Measurements from ENCODE around the gene IL11. TPM values are rescaled to one million over a fixed set of nuclear protein-coding genes. Genes with fewer than 3 reads are reported as not detected.

The IL11 gene
- polyA plus RNA-seq, 2 of the 4 experiments (the other 2 are of a cell fraction) = 52.4 to 100.0 TPM

- H3K9me3 ChIP-seq = no peaks in the 10 kb centered on the region
- CTCF ChIA-PET = interaction anchor here (0.7 to 2.5 kb wide), 4 partner anchors 10 to 283 kb away, joined by 4 to 17 read pairs (median 5); partner anchors contain the start of gene TMEM238
- FAIRE-seq = no peak
- peak overlapping the region; percentile 65 for H3K4me2 ChIP-seq
- peaks cover 87% of the 10 kb centered on the region for H3K4me1 ChIP-seq
- 3% methylated on average over 23 of the region's 31 CpGs for WGBS (ENCODE audit: missing lambda C conversion rate)
- POLR2A ChIA-PET = interaction anchor here (1.0 to 1.1 kb wide), 3 partner anchors 8 to 225 kb away, joined by 3 to 7 read pairs (median 3); partner anchors contain the start of genes FIZ1 and TMEM238
- peak; percentile 25 to 35 for ATAC-seq
- DNase-seq (ENCODE audit: low read depth in 1 of 2, low spot score in 1 of 2) = peak; percentile 75 to 88
- H3K27ac ChIP-seq = peak overlapping the region; percentile 91 to 96
- H3K4me3 ChIP-seq = peak overlapping the region; percentile 15; the same call in 1 of the 3 replicates
- TF ChIP-seq RFX5 (IDR thresholded peaks at IDR 0.05) = no peak
- peak; percentile 89; the same call in 1 of the 2 replicates for TF ChIP-seq TFCP2L1 (CRISPR knock-in tag; IDR thresholded peaks at IDR 0.05)
- TF ChIP-seq RAD21 (conservative IDR thresholded peaks at IDR 0.05 in 1 of 2, IDR thresholded peaks at IDR 0.05 in 1 of 2) = 0 out of 5 replicates have a peak, but pooled peaks of 1 of the 2 experiments have one; percentile 31
- no peak for TF ChIP-seq CBX8 (IDR thresholded peaks at IDR 0.05)
- TF ChIP-seq EHF (CRISPR knock-in tag; IDR thresholded peaks at IDR 0.05) = no peak
- TF ChIP-seq REST (IDR thresholded peaks at IDR 0.05) = no peak
- TF ChIP-seq RNF2 (IDR thresholded peaks at IDR 0.05; ENCODE audit: borderline replicate concordance, low read depth) = no peak
- no peak for TF ChIP-seq MAFK (IDR thresholded peaks at IDR 0.05; ENCODE audit: partially characterized antibody)
- TF ChIP-seq EP300 (IDR thresholded peaks at IDR 0.05) = peak; percentile 96 to 99
- TF ChIP-seq ZNF302 (CRISPR knock-in tag; IDR thresholded peaks at IDR 0.05) = no peak
- no peak for TF ChIP-seq RCOR1 (IDR thresholded peaks at IDR 0.05; ENCODE audit: low read depth, low read length)
- no peak for TF ChIP-seq MYC (IDR thresholded peaks at IDR 0.05; ENCODE audit: borderline replicate concordance, low read length)
- TF ChIP-seq ZSCAN20 (CRISPR knock-in tag; IDR thresholded peaks at IDR 0.05) = no peak
- no peak for TF ChIP-seq HOXA7 (CRISPR knock-in tag; IDR thresholded peaks at IDR 0.05)
- TF ChIP-seq E2F6 (IDR thresholded peaks at IDR 0.05; ENCODE audit: borderline replicate concordance, low read depth) = no peak
- TF ChIP-seq POLR2A (IDR thresholded peaks at IDR 0.05; ENCODE audit: low read length) = no peak
- TF ChIP-seq MAX (IDR thresholded peaks at IDR 0.05) = peak; percentile 63
- no peak for TF ChIP-seq HEYL (CRISPR knock-in tag; IDR thresholded peaks at IDR 0.05)
- no peak for TF ChIP-seq USF2 (IDR thresholded peaks at IDR 0.05)
- no peak for TF ChIP-seq PHF8 (IDR thresholded peaks at IDR 0.05; ENCODE audit: borderline replicate concordance, low read depth)
- TF ChIP-seq TP53 (CRISPR knock-in tag; IDR thresholded peaks at IDR 0.05) = no peak
- TF ChIP-seq CEBPB (IDR thresholded peaks at IDR 0.05) = peak in 1 of 2 experiments; percentile 50; a peak in 1 of 4 replicates
- TF ChIP-seq BHLHE40 (IDR thresholded peaks at IDR 0.05; ENCODE audit: low read depth, low read length) = no peak
- TF ChIP-seq RARB (CRISPR knock-in tag; IDR thresholded peaks at IDR 0.05) = 0 out of 2 replicates have a peak, but pooled peaks have one; percentile 17
- no peak for TF ChIP-seq FOXS1 (CRISPR knock-in tag; IDR thresholded peaks at IDR 0.05)
- no peak for TF ChIP-seq SREBF2 (IDR thresholded peaks at IDR 0.05)
- no peak for TF ChIP-seq KDM1A (IDR thresholded peaks at IDR 0.05; ENCODE audit: low read depth)
- TF ChIP-seq, protein P1, sequence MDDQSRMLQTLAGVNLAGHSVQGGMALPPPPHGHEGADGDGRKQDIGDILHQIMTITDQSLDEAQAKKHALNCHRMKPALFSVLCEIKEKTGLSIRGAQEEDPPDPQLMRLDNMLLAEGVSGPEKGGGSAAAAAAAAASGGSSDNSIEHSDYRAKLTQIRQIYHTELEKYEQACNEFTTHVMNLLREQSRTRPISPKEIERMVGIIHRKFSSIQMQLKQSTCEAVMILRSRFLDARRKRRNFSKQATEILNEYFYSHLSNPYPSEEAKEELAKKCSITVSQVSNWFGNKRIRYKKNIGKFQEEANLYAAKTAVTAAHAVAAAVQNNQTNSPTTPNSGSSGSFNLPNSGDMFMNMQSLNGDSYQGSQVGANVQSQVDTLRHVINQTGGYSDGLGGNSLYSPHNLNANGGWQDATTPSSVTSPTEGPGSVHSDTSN (IDR thresholded peaks at IDR 0.05) = peak; percentile 81
- no peak for TF ChIP-seq FOSB (CRISPR knock-in tag; IDR thresholded peaks at IDR 0.05)
- TF ChIP-seq, protein P2, sequence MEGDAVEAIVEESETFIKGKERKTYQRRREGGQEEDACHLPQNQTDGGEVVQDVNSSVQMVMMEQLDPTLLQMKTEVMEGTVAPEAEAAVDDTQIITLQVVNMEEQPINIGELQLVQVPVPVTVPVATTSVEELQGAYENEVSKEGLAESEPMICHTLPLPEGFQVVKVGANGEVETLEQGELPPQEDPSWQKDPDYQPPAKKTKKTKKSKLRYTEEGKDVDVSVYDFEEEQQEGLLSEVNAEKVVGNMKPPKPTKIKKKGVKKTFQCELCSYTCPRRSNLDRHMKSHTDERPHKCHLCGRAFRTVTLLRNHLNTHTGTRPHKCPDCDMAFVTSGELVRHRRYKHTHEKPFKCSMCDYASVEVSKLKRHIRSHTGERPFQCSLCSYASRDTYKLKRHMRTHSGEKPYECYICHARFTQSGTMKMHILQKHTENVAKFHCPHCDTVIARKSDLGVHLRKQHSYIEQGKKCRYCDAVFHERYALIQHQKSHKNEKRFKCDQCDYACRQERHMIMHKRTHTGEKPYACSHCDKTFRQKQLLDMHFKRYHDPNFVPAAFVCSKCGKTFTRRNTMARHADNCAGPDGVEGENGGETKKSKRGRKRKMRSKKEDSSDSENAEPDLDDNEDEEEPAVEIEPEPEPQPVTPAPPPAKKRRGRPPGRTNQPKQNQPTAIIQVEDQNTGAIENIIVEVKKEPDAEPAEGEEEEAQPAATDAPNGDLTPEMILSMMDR (IDR thresholded peaks at IDR 0.05) = no peak
- TF ChIP-seq NFE2L2 (conservative IDR thresholded peaks at IDR 0.05; ENCODE audit: low read length) = no peak
- peak; percentile 85 for TF ChIP-seq JUNB (IDR thresholded peaks at IDR 0.05)
Observed at GRCh38 chr19:55373993-55374757, 3.9 kb upstream of the IL11 start.
